Head of caudate nucleus (tissue), 42 donors: ENCODE measurements around the gene CDK5.
"Not testable (repeated sequence)": the region's sequence is repeated elsewhere in the genome, so short reads cannot be mapped to it uniquely, and the experiment has no call there.

Experiments
- DNase-seq, 42 donors: peaks; one replicate each; pipeline versions ENCODE4 v3.0.0 to v3.0.0-alpha.2; 2020 to 2021; ENCODE audit warnings: mixed read lengths in 7 of 42
- intact Hi-C: fragments of 100-400 bp; cut with DNase I; formaldehyde crosslinking; loops from one replicate; pipeline ENCODE4 v1.15.0; 2022

CDK5 gene

DNA sequence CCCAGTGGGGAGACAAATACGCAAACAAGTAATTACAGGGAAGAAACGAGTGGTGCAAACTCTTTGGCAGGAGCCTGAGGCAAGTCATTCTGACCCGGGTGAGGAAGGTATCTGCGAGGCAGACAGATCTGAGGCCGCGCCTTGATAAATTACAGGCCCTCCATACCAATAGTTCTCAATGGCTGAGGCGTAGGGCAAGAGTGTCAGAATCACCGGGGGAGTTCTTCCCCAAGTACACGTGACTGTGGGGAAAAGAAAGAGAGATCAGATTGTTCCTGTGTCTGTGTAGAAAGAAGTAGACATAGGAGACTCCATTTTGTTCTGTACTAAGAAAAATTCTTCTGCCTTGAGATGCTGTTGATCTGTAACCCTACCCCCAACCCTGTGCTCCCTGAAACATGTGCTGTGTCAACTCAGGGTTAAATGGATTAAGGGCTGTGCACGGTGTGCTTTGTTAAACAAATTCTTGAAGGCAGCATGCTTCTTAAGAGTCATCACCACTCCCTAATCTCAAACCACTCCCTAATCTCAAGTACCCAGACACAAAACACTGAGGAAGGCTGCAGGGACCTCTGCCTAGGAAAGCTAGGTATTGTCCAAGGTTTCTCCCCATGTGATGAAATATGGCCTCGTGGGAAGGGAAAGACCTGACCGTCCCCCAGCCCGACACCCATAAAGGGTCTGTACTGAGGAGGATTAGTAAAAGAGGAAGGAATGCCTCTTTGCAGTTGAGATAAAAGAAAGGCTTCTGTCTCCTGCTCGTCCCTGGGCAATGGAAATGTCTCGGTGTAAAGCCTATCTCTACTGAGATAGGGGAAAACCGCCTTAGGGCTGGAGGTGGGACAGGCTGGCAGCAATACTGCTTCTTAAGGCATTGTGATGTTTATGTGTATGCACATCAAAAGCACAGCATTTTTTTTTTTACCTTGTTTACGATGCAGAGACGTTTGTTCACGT, 30.6 kb downstream of the CDK5 start:
- not testable (repeated sequence) for DNase-seq
- intact Hi-C loops = loop anchor here (5.0 kb wide), 1 partner anchor 85 kb away; no protein-coding TSS in a partner anchor

DNA sequence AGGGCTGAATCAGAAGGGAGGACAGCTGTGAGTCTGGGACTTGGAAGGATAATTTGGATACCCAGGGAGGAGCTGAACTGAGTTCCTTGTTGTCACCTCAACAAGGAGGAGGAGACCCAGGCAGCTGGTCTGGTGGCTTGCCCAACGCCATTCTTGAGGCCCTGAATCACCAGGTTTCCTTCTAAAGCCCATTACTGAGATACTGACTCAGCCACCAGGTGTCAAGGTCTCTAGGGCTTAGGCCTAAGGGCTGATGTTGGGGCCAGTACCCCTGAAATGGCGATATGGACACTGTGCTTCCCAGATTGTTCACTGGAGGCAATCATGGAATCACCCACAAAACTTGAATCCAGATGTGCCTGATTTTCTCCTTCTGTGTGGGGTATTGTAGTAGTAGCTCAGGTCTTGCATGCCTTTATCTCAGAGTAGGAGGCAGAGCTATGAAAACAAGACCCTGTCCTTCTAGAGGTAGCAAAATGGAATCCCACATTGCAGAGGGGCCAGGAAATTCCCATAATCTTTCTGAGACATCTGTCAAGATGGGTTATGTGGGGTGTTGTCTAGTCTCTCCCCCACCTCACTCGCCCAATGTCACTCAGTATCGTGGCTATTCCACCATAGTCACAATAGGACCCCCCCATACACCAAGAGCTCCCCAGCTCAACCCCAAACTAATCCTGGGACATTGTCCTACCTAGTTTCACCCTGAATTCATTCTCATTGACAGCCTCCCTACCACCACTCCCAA, 31.6 kb downstream of the CDK5 start:
- no peak for DNase-seq
- intact Hi-C loops = loop anchor here (5.0 kb wide), 1 partner anchor 86 kb away; no protein-coding TSS in a partner anchor

DNA sequence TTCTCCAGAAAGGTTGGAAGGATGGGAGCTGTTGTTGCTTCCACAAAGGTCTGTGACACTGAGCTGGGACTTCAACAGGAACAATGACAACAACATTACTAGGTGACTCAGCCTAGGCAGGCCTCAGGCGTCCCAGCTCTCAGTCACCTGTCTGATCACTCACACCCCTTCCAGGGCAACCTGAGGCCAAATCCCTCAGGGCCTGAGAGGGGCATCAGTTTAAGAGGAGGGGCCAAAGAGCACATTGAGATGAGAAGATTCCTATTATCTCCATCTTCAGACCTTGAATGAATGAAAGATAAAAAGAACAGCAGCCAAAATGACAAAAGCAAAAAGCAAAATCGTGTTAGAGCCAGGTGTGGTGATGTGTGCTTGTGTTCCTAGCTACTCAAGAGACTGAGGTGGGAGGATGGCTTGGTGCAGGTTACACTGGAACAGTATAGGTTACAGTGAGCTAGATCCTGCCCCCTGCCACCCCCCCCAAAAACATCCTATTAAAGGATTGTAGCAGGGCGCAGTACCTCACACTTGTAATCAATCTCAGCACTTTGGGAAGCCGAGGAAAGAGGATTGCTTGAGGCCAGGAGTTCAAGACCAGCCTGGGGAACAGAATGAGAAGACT, 33.2 kb downstream of the CDK5 start, which contains the start of gene ATG9B:
Gene ATG9B, minus strand, starts transcription at position 60 of the 622 bp plus-strand sequence. CDS start 71 bp downstream, outside the sequence.
- peak in 1 of 42 donors; percentile 36 for DNase-seq
- intact Hi-C loops = loop anchor here (5.0 kb wide), 1 partner anchor 88 kb away; no protein-coding TSS in a partner anchor

DNA sequence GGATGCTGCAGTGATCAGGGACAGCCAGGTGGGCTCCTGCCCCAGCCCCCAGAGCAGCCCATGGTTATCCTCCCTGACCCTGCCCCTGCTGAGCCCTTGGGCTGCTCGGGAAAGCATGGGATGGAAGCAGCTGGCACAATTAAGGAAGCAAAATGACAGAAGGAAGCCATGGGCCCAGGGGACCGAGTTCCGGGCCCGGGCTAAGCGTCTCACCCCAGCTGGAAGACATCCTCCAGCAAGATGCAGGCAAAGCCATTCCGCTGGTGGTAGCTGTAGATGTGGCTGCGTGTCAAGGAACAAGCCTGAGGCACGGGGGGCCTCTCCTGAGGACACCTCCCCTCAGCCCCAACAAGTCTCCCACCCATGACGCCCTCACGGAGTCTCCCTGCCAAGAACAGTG, 34.5 kb downstream of the CDK5 start:
- intact Hi-C loops = no loop called here
- DNase-seq = no peak

DNA sequence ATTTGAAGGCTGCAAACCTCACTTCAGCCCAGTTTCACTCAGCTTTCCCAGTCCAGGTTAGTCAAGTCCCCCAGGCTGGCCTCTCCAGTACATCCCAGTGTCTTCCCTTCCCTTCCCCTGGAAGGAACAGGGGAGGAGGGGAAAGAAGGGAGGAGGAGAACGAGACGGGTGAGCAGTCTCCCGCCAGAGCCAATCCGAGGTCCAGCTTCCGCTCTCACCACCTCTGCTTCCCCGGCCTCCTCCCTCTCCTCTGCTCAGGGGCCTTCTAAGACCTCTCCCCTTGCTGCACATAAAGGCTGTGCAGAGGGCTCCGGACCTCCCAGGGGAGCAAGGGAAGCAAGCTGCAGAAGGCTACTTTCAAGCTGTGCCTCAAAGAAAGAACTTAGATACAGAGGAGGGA, 37.5 kb downstream of the CDK5 start:
- DNase-seq = no peak
- intact Hi-C loops = no loop called here

DNA sequence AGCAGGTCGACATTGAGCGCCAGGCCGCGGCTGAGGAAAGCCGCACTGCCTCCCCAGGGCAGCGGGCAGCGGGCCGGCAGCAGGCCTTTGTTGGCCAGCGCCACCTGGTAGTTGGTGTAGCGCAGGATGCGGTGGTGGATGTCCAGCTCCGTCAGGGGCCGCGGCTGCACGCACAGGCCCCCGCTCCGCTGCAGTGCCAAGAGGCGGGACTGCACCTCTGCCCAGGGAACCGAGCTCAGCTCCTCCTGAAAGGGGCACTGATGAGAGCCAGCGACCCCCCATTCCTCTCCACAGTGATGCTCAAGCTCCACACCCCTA, 38.6 kb downstream of the CDK5 start:
- no peak for DNase-seq
- intact Hi-C loops = no loop called here

DNA sequence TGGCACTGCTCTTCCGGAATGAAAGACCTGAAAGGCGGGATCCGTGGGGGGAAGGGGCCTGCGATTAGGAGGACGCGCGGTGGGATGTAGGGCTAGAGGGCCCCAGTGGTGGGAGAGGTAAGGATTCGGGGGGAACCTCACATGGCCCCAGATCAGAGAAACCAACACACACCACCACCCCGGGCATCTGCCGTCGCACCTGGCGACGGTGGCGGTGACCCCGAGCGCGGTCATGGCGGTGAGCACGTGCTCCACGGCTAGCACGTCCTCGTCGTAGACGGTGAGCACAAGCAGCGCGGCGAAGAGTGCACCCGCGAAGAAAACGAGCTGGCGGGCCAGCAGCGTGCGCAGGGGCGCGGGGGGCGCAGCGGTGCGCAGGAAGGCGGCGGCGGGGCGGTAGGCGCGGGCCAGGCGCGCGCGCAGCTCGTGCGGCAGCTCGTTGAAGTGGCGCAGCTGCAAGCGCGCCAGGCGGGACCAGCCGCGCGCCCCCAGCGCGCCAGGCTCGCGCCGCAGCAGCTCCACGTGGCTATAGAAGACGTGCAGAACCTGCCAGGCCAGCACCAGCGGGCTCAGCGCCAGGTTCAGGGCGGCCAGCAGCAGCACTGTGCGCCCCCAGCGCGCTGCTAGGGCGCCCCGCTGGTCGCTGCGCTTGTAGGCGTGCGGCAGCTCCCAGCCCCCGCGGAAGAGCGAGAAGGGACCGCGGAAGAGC, 39.1 kb downstream of the CDK5 start:
- intact Hi-C loops = no loop called here
- DNase-seq = peak in 25 of 42 donors; percentile 20 to 62 (median 40)

DNA sequence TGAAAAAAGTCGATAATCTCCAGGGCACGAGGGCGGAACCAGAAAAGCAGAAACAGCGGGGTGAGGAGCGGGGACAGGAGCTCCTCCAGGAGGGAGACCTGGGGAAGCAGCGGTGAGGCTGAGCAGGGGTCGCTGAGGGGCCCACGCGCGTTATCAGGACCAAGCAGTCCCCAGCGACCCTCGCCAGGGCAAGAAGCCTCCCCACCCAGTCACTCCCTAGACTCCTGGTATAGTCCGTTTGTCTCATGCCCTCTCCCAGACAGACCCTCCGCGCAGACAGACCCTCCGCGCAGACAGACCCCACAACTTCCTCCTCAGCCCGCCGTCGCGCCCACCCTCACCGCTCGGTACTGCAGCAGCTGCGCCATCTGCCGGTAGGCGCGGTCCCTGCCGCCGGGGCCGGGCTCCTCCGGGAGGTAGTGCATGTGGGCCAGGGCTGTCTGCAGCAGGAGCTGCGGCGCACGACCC, 39.7 kb downstream of the CDK5 start:
- intact Hi-C loops = no loop called here
- peak; percentile 36 to 88 (median 76) for DNase-seq

DNA sequence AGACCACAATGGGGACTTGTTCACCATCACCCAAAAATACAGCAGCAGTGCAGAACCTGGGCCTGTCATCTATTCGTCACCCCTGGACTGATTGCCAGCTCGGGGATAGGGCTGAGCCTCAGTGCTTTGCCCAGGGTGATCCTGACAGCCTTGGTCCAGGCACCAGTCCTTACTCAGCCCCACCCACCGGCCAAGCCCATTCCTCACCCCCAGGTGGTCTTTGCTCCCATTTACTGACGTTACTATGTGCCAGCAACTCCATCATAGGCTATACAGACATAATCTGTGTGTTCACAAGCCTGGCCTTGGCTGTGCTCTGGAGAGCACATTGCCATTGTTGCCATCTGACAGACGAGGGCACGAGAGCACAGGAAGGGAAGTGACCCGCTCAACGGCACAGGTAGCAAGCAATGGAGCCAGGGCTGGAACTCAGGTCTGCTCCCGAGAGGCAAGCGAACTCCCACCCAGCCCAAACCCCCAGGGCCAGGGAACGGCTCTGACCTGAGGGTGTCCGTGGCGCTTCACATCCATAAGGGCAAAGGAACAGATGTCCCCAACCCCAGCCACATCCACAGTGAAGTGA, 40.2 kb downstream of the CDK5 start:
- intact Hi-C loops = no loop called here

DNA sequence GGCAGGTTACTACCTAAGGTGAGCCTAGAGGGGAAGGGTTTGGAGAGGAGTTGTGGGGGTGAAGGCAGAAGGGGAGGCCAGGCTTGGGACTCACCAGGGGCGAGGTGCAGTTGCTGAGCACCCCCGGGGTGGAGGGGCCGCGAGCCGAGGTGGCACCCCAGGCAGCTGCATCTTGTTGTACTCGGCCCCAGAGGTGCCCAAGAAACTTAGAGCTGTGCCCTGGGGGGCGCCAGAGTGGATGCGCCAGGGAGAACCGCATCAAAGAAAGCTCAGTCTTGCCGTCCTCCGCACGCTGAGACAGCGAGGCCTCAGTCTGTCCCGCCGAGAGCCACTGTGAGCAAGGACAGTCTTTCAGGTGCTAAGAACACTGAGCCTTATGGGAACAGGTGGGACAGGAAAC, 40.8 kb downstream of the CDK5 start:
- intact Hi-C loops = no loop called here
- no peak for DNase-seq

More for the DNA sequence above, 40.2 kb downstream of the CDK5 start:
- DNase-seq = no peak

DNA sequence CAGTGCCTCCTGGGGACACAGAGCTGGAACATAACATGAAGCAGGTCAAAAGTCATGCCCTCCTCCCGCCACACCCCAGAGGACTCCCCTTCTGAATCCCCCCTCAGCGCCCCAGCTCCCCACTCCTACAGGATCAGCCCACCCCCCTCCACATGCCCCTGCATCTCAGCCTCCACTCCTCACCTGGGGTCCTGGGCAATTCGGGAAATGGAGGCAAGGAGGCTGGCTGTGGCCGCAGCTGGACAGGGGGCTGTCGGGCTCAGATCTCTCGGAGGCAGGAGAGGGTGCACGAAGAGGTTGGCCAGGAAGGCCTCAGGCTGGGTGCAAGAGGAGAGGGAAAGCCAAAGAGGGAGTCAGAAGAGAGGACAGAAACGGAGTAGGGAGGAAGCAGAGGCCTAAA, 41.2 kb downstream of the CDK5 start:
- intact Hi-C loops = no loop called here
- no peak for DNase-seq

DNA sequence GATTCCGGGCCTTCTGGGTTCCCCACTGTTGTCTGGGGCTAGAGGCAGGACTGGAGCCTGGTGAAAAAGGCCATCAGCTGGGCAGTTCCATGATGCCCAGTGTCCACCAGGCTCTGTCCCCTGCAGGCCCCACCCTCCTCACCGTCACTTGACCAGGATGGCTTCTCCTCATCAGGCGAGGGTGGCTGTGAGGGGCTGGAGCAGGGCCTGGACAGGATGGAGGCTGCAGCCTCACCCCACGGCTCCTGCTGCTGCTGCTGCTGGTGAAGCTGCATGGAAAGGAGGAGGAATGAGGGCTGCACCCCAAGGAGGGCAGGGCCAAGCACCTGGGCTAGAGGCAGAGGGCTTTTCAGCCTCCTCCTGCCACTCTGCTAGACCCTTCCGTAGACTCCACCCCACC, 41.7 kb downstream of the CDK5 start:
- intact Hi-C loops = no loop called here
- no peak for DNase-seq

DNA sequence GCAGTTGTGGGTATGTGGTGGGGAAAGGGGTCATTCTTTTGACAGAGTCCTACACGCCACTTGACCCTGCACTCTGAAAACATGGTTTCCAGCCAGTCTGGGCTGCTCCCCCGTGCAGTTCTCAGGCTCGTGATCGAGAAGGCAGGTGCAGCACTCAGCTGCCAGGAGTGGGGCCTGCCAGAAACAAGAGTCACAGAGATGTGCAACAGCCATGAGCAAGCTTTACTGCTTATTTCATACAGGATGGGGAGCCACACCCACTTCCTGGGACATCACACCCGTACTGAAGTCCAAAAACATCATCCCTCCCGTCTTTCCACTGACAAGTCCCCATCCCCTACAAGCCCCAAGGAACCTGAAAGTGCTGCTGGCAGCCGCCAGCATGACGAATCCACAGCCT, 42.7 kb downstream of the CDK5 start:
- DNase-seq = no peak
- intact Hi-C loops = no loop called here

DNA sequence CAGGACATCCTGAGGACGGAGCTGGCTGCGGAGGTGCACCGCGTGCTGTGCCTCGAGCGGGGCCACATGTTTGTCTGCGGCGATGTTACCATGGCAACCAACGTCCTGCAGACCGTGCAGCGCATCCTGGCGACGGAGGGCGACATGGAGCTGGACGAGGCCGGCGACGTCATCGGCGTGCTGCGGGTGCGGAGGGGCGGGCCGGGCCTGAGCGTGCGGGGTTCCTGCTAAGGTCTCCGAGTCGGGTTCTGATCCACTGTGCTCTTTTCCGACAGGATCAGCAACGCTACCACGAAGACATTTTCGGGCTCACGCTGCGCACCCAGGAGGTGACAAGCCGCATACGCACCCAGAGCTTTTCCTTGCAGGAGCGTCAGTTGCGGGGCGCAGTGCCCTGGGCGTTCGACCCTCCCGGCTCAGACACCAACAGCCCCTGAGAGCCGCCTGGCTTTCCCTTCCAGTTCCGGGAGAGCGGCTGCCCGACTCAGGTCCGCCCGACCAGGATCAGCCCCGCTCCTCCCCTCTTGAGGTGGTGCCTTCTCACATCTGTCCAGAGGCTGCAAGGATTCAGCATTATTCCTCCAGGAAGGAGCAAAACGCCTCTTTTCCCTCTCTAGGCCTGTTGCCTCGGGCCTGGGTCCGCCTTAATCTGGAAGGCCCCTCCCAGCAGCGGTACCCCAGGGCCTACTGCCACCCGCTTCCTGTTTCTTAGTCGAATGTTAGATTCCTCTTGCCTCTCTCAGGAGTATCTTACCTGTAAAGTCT, 43.8 kb downstream of the CDK5 start:
- intact Hi-C loops = no loop called here
- peak; percentile 63 to 93 (median 81) for DNase-seq

DNA sequence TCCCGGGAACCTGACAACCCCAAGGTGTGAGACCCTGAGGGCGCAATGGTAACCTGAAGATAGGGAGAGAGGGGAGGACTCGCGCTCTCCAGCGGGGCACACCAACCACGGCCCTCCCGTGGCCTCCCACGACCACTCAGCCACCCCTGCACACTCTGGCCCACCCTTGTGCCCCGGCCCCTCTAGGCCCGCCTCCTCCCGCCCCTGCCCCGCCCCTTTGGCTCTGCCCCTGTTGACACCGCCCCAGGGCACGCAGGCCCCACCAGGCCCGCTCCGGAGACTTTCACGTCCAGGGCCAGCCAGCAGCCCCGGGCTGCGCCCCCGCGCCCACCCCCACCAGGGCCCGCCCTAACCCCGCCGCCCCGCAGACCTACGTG, 44.4 kb downstream of the CDK5 start:
- DNase-seq = no peak
- intact Hi-C loops = no loop called here

DNA sequence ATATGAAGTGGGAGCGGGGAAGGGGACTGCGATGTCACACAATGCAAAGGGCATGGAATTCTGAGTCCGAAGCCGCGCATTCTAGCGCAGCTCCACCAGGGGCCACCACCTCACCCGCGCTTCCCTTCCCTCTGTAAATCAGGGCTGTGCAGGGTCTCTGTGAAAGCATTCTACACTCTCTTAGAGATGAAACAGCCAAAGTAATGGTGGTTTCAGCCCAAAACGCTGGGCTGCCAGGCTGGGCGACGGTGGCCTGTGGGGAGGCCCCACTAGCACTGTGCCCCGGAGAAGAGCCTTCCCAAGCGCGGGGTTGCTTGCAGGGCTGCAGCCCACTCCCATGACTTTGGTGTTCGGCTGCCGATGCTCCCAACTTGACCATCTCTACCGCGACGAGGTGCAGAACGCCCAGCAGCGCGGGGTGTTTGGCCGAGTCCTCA, 44.8 kb downstream of the CDK5 start:
- intact Hi-C loops = no loop called here

DNA sequence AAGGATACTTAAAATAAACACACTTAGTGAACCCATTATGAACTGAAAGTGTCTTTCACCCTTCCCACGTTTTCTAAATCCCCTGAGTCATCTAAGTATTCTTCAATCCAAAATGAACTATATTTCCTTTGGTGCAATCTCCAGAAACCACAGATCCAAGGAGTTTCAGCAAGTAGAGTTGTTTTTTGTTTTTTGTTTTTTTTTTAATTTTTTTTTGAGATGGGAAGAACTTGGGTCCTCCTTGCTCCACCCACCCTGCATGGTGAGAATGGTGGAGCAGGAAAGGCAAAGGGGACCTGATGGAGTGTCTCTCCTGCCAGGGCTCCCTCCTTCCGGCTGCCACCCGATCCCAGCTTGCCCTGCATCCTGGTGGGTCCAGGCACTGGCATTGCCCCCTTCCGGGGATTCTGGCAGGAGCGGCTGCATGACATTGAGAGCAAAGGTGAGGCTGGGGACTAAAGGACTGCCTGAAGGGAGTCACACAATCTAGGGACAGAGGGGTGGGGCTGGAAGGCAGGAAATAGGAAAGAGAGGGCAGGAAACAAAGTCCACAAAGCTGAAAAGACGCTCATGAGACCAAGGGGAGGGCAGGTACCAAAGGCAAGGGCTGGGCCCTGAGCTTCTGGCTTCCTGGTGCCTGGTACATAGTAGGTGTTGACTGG, 45.5 kb downstream of the CDK5 start:
- DNase-seq = no peak
- intact Hi-C loops = no loop called here

More for the DNA sequence above, 44.8 kb downstream of the CDK5 start:
- peak in 8 of 42 donors; percentile 26 to 63 (median 40) for DNase-seq
